Stimulated activated CD8-positive, alpha-beta memory T cell treated with anti-CD3 and anti-CD28 coated beads, Interleukin-12 subunit alpha, Interleukin-12 subunit beta, amount 100 ng/mL, for 24 hours (primary cell): ENCODE results near the gene NOTCH2NLA.
"Not testable (repeated sequence)": the region's sequence is repeated elsewhere in the genome, so short reads cannot be mapped to it uniquely, and the experiment has no call there.

Source experiments
- DNase-seq: peaks from one replicate; pipeline ENCODE4 v3.0.0-alpha.2; 2020; ENCODE audit errors: extremely low read depth

The NOTCH2NLA gene

GRCh38 chr1:146167740-146168139 lies 61.1 kb downstream of the NOTCH2NLA start:
- not testable (repeated sequence) for DNase-seq

GRCh38 chr1:146167273-146167672 lies 61.5 kb downstream of the NOTCH2NLA start:
- DNase-seq: not testable (repeated sequence)

- DNase-seq: not testable (repeated sequence)
Observed at GRCh38 chr1:146144465-146144864, 84.4 kb downstream of the NOTCH2NLA start, which contains the start of gene NBPF10. Gene NBPF10 (minus strand): TSS chr1:146144804. CDS start chr1:146144769, 35 bp downstream.
